ENCODE results near the gene GSN.

Gene GSN

GRCh38 chr9:121353241-121354061 lies 85.5 kb downstream of the GSN start:
- peak; percentile 34 for DNase-seq (ENCODE audit: low read depth)

GRCh38 chr9:121354141-121354540 lies 86.2 kb downstream of the GSN start:
- DNase-seq (ENCODE audit: low read depth): no peak

GRCh38 chr9:121354762-121355161 lies 86.8 kb downstream of the GSN start:
- DNase-seq (ENCODE audit: low read depth): no peak

- no peak for DNase-seq (ENCODE audit: low read depth)
Measured at GRCh38 chr9:121357011-121357410, 89.0 kb downstream of the GSN start.

GRCh38 chr9:121358751-121359150 lies 90.8 kb downstream of the GSN start:
- DNase-seq (ENCODE audit: low read depth): no peak

GRCh38 chr9:121359351-121360294 lies 91.7 kb downstream of the GSN start:
- DNase-seq (ENCODE audit: low read depth): no peak

- no peak for DNase-seq (ENCODE audit: low read depth)
Measured at GRCh38 chr9:121360601-121361374, 92.8 kb downstream of the GSN start.

GRCh38 chr9:121362813-121363621 lies 95.1 kb downstream of the GSN start:
- DNase-seq (ENCODE audit: low read depth): no peak

- no peak for DNase-seq (ENCODE audit: low read depth)
Measured at GRCh38 chr9:121363622-121363961, 95.6 kb downstream of the GSN start.

- DNase-seq (ENCODE audit: low read depth): no peak
Measured at GRCh38 chr9:121364077-121364476, 96.1 kb downstream of the GSN start.

GRCh38 chr9:121364886-121365285 lies 96.9 kb downstream of the GSN start:
- DNase-seq (ENCODE audit: low read depth): no peak

GRCh38 chr9:121365564-121365963 lies 97.6 kb downstream of the GSN start:
- DNase-seq (ENCODE audit: low read depth): no peak

- DNase-seq (ENCODE audit: low read depth): no peak
Measured at GRCh38 chr9:121366611-121367192, 98.7 kb downstream of the GSN start.

GRCh38 chr9:121367306-121368137 lies 99.6 kb downstream of the GSN start:
- DNase-seq (ENCODE audit: low read depth): no peak

GRCh38 chr9:121368138-121368522 lies 100.2 kb downstream of the GSN start:
- DNase-seq (ENCODE audit: low read depth): no peak

- DNase-seq (ENCODE audit: low read depth): no peak
Measured at GRCh38 chr9:121368745-121369144, 100.8 kb downstream of the GSN start.

- DNase-seq (ENCODE audit: low read depth): peak; percentile 38
Measured at GRCh38 chr9:121369595-121370265, 101.8 kb downstream of the GSN start, which contains the start of gene STOM. Gene STOM, minus strand, starts transcription at chr9:121370250. Its CDS starts 63 bp downstream, at chr9:121370187.

GRCh38 chr9:121371495-121372061 lies 103.6 kb downstream of the GSN start:
- DNase-seq (ENCODE audit: low read depth): no peak

Measured in stimulated activated CD8-positive, alpha-beta memory T cell treated with anti-CD3 and anti-CD28 coated beads, Interleukin-12 subunit alpha, Interleukin-12 subunit beta, amount 100 ng/mL, for 1 hour (primary cell).